ENCODE data around the gene DEFB124. TPM values are rescaled to one million over a fixed set of nuclear protein-coding genes. Genes with fewer than 3 reads are reported as not detected.

The DEFB124 gene
- total and polyA plus RNA-seq, 2 of the 8 experiments (the other 6 are each of a cell fraction or from before 2014, with no cell fraction given), result not detected

- ChIA-PET CTCF (ENCODE audit: partially characterized antibody) (no interaction called here), POLR2A (ENCODE audit: partially characterized antibody) (no interaction called here)
- H3K4me2 ChIP-seq (ENCODE audit: insufficient read depth in 1 of 2, low read depth in 2 of 2, low read length in 2 of 2), result no peak overlapping the region
- no peak overlapping the region for H2AFZ ChIP-seq (ENCODE audit: low read length)
- no peaks in the 10 kb centered on the region for H3K36me3 ChIP-seq (ENCODE audit: control insufficient read depth in 2 of 4, insufficient read depth in 4 of 4, low read length in 3 of 4)
- H3K79me2 ChIP-seq (ENCODE audit: control insufficient read depth in 1 of 2, insufficient read depth in 2 of 2, low read length in 2 of 2), result no peaks in the 10 kb centered on the region
- H3K9ac ChIP-seq (replicated peaks in 1 of 4; ENCODE audit: extremely low read depth in 1 of 4, low read depth in 3 of 4, low read length in 3 of 4), result no peak overlapping the region
- H3K23me2 ChIP-seq (ENCODE audit: low read depth, low read length), result no peaks in the 10 kb centered on the region
- FAIRE-seq, result no peak
- no peaks in the 10 kb centered on the region for H3K79me1 ChIP-seq (ENCODE audit: low read depth, low read length)
- H2BK5ac ChIP-seq (ENCODE audit: low read depth, low read length), result no peak overlapping the region
- H3K18ac ChIP-seq (ENCODE audit: extremely low read depth, low read length), result no peak overlapping the region
- H3K56ac ChIP-seq (replicated peaks; ENCODE audit: insufficient read length, low read depth, low read length), result no peak overlapping the region
- no peak overlapping the region for H2AK5ac ChIP-seq (ENCODE audit: low read depth, low read length)
- DNase-seq (ENCODE audit: low read depth in 1 of 2, low spot score in 2 of 2), result no peak
- 81% methylated on average over 1 of the region's 1 CpG; no CpG with 5 or more reads in 1 of the 2 experiments for WGBS, 2 experiments (ENCODE audit: extremely low coverage in 1 of 2, insufficient coverage in 1 of 2, insufficient read length in 1 of 2, insufficient replicate concordance in 2 of 2, low coverage in 1 of 2, low lambda C conversion rate in 2 of 2, missing lambda C conversion rate in 1 of 2)
- no peaks in the 10 kb centered on the region for H3K4me1 ChIP-seq (replicated peaks in 1 of 4; ENCODE audit: control insufficient read depth in 3 of 4, insufficient read depth in 4 of 4, low read length in 3 of 4)
- no peak overlapping the region for H4K5ac ChIP-seq (ENCODE audit: insufficient read length, low read depth, low read length)
- H3K27me3 ChIP-seq (replicated peaks in 1 of 4; ENCODE audit: control insufficient read depth in 3 of 4, extremely low read depth in 1 of 4, insufficient read depth in 3 of 4, low read length in 3 of 4), result no peaks in the 10 kb centered on the region
- peaks cover 0 to 7% of the 10 kb centered on the region in 2 experiments; a peak in 2 of 4 replicates for H3K9me3 ChIP-seq (ENCODE audit: insufficient read depth in 2 of 2, low read depth in 1 of 2, low read length in 1 of 2)
- TF ChIP-seq SIN3A (conservative IDR thresholded peaks at IDR 0.05 in 1 of 2, IDR thresholded peaks at IDR 0.05 in 1 of 2; ENCODE audit: low read depth in 1 of 2, low read length in 2 of 2) (no peak), BACH1 (IDR thresholded peaks at IDR 0.05; ENCODE audit: low read length) (no peak), HDAC2 (IDR thresholded peaks at IDR 0.05; ENCODE audit: borderline replicate concordance in 1 of 2, low read depth in 2 of 2, low read length in 2 of 2) (no peak), EGR1 (IDR thresholded peaks at IDR 0.05; ENCODE audit: borderline replicate concordance, low read depth, low read length) (no peak), MAFK (IDR thresholded peaks at IDR 0.05; ENCODE audit: low read depth, low read length) (no peak)
- no peak overlapping the region for H3K14ac ChIP-seq (ENCODE audit: insufficient read length)
- H3K4ac ChIP-seq (replicated peaks; ENCODE audit: insufficient read length, low read depth, low read length), result no peak overlapping the region
- H3K27ac ChIP-seq (ENCODE audit: low read depth, low read length), result no peak overlapping the region
- H4K91ac ChIP-seq (replicated peaks; ENCODE audit: insufficient read length, low read length), result no peak overlapping the region
- H4K20me1 ChIP-seq (replicated peaks in 1 of 2; ENCODE audit: control insufficient read depth in 1 of 2, insufficient read depth in 2 of 2, low read length in 2 of 2), result no peaks in the 10 kb centered on the region
- no peak overlapping the region for H2BK15ac ChIP-seq (ENCODE audit: low read length)
- H2BK20ac ChIP-seq (ENCODE audit: low read length), result no peak overlapping the region
- H2BK12ac ChIP-seq (ENCODE audit: low read depth, low read length), result no peak overlapping the region
- H2BK120ac ChIP-seq (replicated peaks; ENCODE audit: low read depth, low read length), result no peak overlapping the region
- H3K23ac ChIP-seq (ENCODE audit: insufficient read length), result no peak overlapping the region
- no peak overlapping the region for H3K4me3 ChIP-seq (ENCODE audit: extremely low read depth in 1 of 4, insufficient read depth in 2 of 4, low read depth in 3 of 4, low read length in 4 of 4)
- H4K8ac ChIP-seq (ENCODE audit: extremely low read depth, insufficient read depth, low read length), result no peak overlapping the region
Observed at GRCh38 chr20:31505903-31506302, 31.0 kb upstream of the DEFB124 start.
